Heart left ventricle (tissue), 13 donors: ENCODE results near the gene PCDHGA1.

Experiments
- CTCF ChIP-seq, 12 donors: fragments of 200-600 bp; sonication (generic) in 4 of 12; IDR thresholded peaks; one replicate each; pipeline versions ENCODE4 v1.5.0 to v1.8.0; 2018 to 2022; ENCODE audit warnings: antibody characterized with exemption in 12 of 12, mild to moderate bottlenecking in 5 of 12
- POLR2A ChIP-seq, 2 donors: fragments of 450-650 bp; IDR thresholded peaks; one replicate each; pipeline ENCODE4 v1.6.1; 2017; ENCODE audit warnings: antibody characterized with exemption in 2 of 2, mild to moderate bottlenecking in 2 of 2, moderate library complexity in 2 of 2
- donor health status: ischemic (EF 13 %, LVEDD 7.1; RV severe dilation, severe dysfunction).
- donor health status: DM: no; HTN: yes; CAD: no.
- donor health status: DM: no; HTN: no; CAD: no.
- donor health status: ischemic (EF 25% LVEDD 6.9; RV normal size, moderate dysfunction).
- donor health status: ischemic (EF 25% LVEDD 5.7; RV mildly dilated, moderate dysfunction).
- donor health status: ischemic (EF 35%, LVEDD 5.7; RV mildly dilated, moderate dysfunction).
- donor health status: nonischemic (EF 11% LVEDD 7.7; RV severe dilation, severe dysfunction).
- donor health status: DM: yes; HTN: yes; CAD: no.
- donor health status: PGD.
- donor health status: ischemic (EF 29% LVEDD 5.4; RV normal size, mild dysfunction).
- donor health status: nonischemic (EF 23%, LVEDD 6.1; RV moderate dilation, normal function).

- TF ChIP-seq CTCF (IDR thresholded peaks at IDR 0.05) (no peak), POLR2A (IDR thresholded peaks at IDR 0.05) (no peak)
Observed at GRCh38 chr5:141518618-141519015, 188.3 kb downstream of the PCDHGA1 start.
